GM12891 (cell line): ENCODE results near the gene MRPL53.

ENCODE experiments used
- DNase-seq: peaks from one replicate; pipeline ENCODE4 v3.0.0; 2011; ENCODE audit warnings: low spot score; ENCODE audit not compliant: insufficient read length
- FAIRE-seq: peaks from 2 replicates; lab custom pipeline; 2011; peaks lifted over from hg19 to GRCh38; lab: Jason Lieb, UNC
- PAX5 ChIP-seq: IDR thresholded peaks from 2 replicates; pipeline ENCODE4 v1.6.1; 2011; ENCODE audit warnings: low read length, moderate library complexity, mild to moderate bottlenecking; ENCODE audit not compliant: insufficient read depth, severe bottlenecking
- POLR2A ChIP-seq: IDR thresholded peaks from 2 replicates; pipeline ENCODE4 v1.6.1; 2011; ENCODE audit warnings: low read depth, low read length, control low read depth
- POLR2AphosphoS5 ChIP-seq: IDR thresholded peaks from 2 replicates; pipeline ENCODE4 v1.6.1; 2011; ENCODE audit warnings: low read depth, low read length, control low read depth
- POU2F2 ChIP-seq: IDR thresholded peaks from 2 replicates; pipeline ENCODE4 v1.6.1; 2011; ENCODE audit warnings: low read depth, mild to moderate bottlenecking, control low read depth, low read length, moderate library complexity
- SPI1 ChIP-seq: IDR thresholded peaks from 2 replicates; pipeline ENCODE4 v1.6.1; 2011; ENCODE audit warnings: low read depth, low read length, control low read depth
- TAF1 ChIP-seq: IDR thresholded peaks from 2 replicates; pipeline ENCODE4 v1.6.1; 2011; ENCODE audit warnings: low read depth, low read length, control low read depth

MRPL53 gene

DNA sequence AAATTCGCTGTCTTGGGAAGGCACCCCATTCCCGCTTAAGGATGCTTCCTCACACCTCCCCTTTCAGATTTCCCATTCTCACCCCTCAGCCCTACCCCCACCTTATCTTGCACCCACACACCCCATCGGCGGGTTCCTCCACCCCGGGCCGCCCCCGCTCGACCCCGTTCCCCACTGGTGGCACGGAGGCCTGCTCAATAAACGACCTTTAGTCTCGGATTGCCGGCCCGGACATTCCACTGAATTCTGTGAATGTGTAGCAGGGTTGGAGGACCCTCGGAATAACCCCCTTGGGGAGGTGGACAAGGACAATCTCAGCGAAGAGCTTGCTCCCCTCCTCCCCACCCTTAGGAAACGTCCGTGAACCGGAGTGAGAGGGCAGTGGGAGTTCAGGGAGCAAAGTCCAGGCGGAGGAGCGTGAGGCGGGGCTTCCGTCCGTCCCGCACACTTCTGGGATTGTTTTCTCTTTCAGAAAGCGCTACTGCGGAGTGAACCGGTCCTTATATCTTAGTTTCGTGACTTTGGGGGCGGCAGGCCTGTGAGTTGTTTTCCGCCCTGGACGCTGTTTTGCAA is 29.8 kb upstream of the MRPL53 start:
- TF ChIP-seq POU2F2, result no peak
- no peak for TF ChIP-seq SPI1
- no peak for TF ChIP-seq POLR2A
- no peak for TF ChIP-seq PAX5
- TF ChIP-seq TAF1, result no peak
- TF ChIP-seq POLR2AphosphoS5, result no peak
- FAIRE-seq (no peak), DNase-seq (no peak)

DNA sequence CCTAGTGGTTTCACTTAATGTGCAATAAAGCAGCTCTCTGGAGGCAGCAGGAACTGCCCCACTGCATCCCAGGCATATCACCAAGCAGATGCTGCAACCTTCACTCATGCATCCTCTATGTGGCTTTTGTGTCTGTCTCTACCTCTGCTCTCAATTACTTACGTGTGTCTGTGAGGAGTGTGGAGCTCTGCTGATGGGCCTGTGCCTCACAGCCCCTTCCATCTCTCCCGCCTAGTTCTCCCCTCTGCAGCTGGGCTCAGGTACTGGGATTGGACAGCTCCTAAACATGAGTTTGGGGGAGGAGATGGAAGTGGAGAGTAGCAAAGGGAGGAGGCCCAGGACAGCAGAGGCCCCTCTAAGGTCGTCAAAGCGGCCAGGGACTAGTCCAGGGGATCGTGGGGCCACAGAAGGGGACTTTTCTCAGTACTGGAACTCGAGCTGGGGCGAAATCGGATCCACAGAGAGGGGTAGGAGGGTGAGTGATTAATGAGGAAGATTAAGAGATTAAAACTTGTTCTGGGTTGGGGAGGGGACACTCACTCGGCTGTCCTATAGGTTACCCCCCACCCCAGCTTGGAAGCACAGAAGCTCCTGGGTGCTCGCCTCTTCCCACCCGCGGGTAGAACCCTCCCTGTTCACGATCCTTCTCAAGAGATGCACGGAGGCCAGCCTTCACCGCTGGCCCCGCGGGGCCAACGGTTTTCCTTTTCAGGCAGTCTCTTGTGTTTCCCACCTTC is 29.0 kb upstream of the MRPL53 start:
- DNase-seq (no peak), FAIRE-seq (no peak)
- TF ChIP-seq SPI1, result no peak
- TF ChIP-seq POLR2AphosphoS5, result no peak
- no peak for TF ChIP-seq TAF1
- TF ChIP-seq POU2F2, result no peak
- TF ChIP-seq POLR2A, result no peak
- TF ChIP-seq PAX5, result no peak

DNA sequence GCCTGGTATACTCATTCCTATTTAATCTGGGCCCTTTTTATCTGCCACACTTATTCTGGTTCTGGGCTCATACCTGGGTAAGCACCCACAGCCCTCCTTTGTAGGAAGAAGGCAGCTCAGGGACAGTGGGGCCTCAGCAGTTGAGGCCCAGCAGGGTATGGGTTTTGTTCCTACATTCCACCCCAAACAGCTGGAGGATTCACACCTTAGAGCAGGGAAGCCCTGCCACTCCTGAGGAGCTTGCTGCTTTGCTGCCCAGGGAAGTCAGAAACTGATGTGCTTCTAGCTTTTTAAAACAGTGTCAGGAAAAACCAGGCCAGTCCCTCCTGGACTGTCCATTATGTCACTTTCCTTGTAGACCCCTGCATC is 28.1 kb upstream of the MRPL53 start:
- FAIRE-seq, result no peak
- no peak for DNase-seq
- no peak for TF ChIP-seq PAX5
- no peak for TF ChIP-seq POLR2A
- TF ChIP-seq POLR2AphosphoS5, result no peak
- TF ChIP-seq POU2F2, result no peak
- TF ChIP-seq SPI1, result no peak
- no peak for TF ChIP-seq TAF1

DNA sequence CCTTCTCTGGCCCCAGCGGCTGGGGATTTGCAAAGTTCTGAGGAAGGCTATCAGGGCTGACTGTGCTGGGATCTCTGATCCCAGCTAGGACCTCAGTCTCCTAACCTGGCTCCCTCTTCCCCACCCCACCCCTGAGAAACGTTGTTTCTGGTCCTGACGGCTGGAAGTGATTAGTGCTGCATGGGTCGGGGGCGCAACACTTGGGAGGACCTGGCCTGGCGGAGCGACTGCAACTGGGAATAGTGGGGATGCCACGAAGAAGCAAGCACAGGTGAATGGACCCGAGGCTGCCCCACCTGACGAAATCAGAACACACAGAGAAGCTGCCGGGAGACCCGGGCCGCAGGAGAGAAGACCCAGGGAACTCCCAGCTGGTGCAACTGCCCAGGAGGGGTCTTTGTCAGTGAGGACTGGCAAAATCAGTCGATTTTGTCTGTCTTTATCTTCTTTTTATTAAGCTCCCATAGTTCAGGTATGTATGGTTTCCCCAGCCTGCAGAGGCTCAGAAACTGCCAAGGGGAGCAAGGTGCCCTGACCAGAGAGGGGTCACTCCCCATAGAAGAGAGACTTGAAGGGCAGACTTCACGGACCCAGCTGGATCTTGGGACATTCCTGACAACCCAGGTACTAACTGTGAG is 27.6 kb upstream of the MRPL53 start:
- FAIRE-seq, result no peak
- no peak for DNase-seq
- TF ChIP-seq TAF1, result no peak

DNA sequence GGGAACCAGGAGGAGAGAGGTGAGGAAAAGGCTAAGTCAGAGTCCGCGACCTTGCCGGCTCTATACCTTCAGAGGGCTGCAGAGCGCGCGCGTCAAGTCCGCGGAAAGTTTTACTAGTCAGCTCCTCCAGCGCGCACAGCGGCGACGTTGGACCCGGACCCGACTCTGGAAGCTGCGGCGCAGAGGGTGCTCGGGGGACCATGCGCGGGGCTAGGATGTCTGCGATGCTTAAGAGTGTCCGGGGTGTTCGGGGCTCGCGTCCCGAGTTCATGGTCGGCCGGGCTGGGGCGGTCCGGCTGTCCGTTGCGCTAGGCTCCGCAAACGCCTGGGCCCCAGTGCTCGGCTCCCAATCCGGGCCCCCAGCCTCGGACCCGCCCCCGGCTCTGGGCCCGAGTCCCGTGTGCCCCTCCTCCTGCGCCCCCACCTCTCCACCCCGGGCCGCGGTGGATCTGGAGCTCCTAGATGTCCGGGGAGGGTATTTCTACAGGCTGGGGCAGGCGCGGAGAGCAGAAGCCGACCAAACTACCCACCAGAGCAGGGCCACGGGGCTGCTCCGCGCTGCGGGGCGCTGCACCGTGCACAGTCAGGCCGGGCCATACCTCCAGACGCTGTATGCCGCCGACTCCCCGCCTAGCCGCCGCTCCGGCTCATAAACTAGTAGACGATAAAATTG is 26.9 kb upstream of the MRPL53 start, which contains the start of gene LBX2:
TSS of gene LBX2 (minus strand) at position 337 of the 673 bp plus-strand sequence. CDS start at position 271, 66 bp downstream.
- FAIRE-seq, result no peak
- no peak for DNase-seq
- TF ChIP-seq POLR2AphosphoS5 (no peak), TAF1 (no peak), POLR2A (no peak), PAX5 (no peak), SPI1 (no peak), POU2F2 (no peak)

DNA sequence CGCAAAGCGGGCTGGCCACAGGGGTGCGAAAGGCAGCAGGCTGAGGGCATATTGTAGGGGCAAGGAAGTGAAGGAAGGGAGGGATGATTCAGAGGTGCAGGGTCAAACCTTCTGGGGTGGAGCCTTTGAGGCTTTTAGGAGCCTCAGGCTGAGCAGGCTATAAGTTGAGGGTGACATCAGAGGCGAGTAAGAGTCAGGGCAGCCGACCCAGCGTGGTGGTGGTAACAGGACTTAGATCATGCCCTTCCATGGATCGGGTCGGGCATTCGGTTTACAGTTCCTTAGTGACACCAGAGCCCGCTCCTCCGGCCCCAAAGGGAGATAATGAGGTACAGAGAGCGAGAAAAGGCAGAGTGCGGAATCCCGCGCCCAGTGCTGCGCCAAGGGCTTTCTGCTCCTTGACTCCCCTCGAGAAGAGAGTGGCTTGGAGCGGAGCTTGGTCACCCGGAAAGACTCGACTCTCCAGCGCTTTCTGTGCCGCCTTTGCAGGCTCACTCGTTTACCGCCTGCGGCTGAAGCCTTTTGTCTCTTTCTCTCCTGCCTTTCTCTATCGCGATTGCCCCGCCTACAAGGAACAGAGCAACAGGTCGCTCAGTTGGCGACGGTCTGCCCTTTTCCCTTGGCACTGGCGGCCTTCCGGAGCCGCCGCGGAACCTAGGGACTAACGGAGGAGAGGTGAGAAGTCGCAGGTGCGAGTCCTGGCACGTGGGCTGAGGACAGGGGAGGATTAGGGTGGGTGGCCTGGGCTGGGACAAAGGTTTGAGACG is 26.2 kb upstream of the MRPL53 start:
- TF ChIP-seq POLR2A, result no peak
- TF ChIP-seq POLR2AphosphoS5, result no peak
- TF ChIP-seq SPI1, result no peak
- no peak for TF ChIP-seq TAF1
- no peak for TF ChIP-seq POU2F2
- TF ChIP-seq PAX5, result no peak
- no peak for DNase-seq
- FAIRE-seq, result peak; percentile 31

DNA sequence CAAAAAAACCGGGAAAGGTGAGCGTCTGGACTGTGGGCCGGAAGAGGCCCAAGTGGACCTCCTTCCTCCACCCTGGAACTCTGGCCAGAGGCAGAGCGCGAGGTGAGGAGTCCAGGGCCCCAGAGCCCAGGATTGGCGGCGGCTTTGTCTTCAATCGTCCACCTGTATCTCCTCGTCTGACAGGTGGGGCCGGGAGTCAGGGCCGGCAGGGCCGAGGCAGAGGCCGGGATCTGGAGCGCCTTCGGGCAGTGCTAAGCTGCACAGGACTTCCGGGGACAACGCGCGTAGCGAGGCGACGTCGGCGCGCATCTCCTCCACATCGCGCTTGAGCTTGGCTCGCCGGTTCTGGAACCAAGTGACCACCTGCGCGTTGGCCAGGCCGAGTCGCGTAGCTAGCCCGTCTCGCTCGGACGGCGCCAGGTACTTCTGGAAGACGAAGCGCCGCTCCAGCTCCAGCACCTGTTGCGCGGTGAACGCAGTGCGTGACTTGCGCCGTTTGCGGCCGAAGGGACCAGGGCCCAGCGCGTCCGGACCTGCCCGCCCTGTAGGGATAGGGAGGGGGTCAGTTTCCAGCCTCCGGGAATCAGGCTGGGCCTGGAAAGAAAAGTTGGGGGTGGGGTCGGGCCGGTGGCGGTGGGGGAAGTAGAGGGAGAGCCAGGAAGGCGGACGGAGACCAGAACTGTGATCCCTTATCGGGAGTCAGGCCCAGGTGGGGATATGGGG is 25.5 kb upstream of the MRPL53 start:
- FAIRE-seq (peak; percentile 38), DNase-seq (no peak)

DNA sequence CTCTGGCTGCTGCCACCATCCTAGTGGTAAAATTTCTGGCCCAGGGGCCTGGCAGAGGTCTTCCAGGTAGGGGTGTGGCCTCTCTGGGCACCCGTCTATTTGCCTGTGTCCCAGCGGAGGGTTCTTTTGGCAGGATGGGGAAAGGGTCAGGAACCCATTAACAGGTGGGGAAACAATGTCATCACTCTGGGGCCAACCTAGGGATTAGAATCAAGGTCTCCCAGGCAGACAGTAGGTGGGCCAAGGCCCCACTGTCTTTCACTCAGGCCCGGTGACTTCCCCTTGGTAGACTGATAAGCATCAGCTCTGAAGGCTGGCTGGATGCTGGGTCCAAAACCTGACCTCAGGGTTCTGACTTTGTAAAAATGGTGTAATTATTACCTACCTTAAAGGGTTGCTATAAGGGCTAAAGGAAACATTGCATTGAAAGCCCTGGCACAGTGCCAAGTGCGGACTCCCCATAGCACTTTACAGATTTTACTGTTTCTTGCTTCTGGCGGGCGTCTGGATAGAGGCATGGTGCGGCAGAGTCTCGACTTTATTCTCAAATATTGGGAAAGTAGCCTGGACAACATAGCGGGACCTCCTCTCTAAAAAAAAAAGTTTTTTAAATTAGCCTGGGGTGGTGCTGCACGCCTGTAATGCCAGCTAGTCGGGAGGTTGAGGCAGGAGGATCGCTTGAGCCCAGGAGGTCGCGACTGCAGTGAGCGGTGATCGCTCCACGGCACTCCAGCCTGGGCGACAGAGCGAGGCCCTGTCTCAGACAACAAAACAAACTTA is 24.7 kb upstream of the MRPL53 start:
- DNase-seq, result no peak
- TF ChIP-seq SPI1, result no peak
- TF ChIP-seq POU2F2, result no peak
- no peak for TF ChIP-seq POLR2A
- TF ChIP-seq TAF1, result no peak
- TF ChIP-seq PAX5, result no peak
- no peak for TF ChIP-seq POLR2AphosphoS5
- FAIRE-seq, result peak; percentile 13

More for the DNA sequence above, 25.5 kb upstream of the MRPL53 start:
- no peak for TF ChIP-seq POU2F2
- no peak for TF ChIP-seq POLR2AphosphoS5
- TF ChIP-seq TAF1, result no peak
- no peak for TF ChIP-seq POLR2A
